ENCODE measurements around the gene ALDH3B1.

ALDH3B1 gene

GRCh38 chr11:68012843-68013610 lies 2.9 kb downstream of the ALDH3B1 start:
- no peak overlapping the region for H3K9ac ChIP-seq (ENCODE audit: low read length)
- H3K27ac ChIP-seq (ENCODE audit: low read depth, low read length): no peak overlapping the region
- H3F3A ChIP-seq (ENCODE audit: insufficient read depth): peaks cover 6% of the 10 kb centered on the region; the same call in 1 of the 2 replicates
- H3K4me3 ChIP-seq (ENCODE audit: insufficient read depth, low read length, poor library complexity, severe bottlenecking): no peak overlapping the region
- no peak overlapping the region for H3K4me2 ChIP-seq (ENCODE audit: low read depth, low read length, poor library complexity, severe bottlenecking)
- no peaks in the 10 kb centered on the region for H3K27me3 ChIP-seq (ENCODE audit: low read length)
- no peaks in the 10 kb centered on the region for H4K20me1 ChIP-seq (ENCODE audit: low read depth, low read length)
- no peak for TF ChIP-seq CTCF (IDR thresholded peaks at IDR 0.05; ENCODE audit: insufficient read depth, low read length, poor library complexity, severe bottlenecking)
- H3K9me3 ChIP-seq (ENCODE audit: insufficient read depth, low read length): no peaks in the 10 kb centered on the region
- no peaks in the 10 kb centered on the region for H3K79me2 ChIP-seq (ENCODE audit: insufficient read depth, low read length)
- H3K36me3 ChIP-seq (ENCODE audit: low read length): no peaks in the 10 kb centered on the region
- no peak overlapping the region for H2AFZ ChIP-seq (ENCODE audit: low read depth, low read length, severe bottlenecking)
- no peaks in the 10 kb centered on the region for H3K9me2 ChIP-seq (replicated peaks; ENCODE audit: insufficient read depth, low read length)

- TF ChIP-seq CTCF (IDR thresholded peaks at IDR 0.05; ENCODE audit: insufficient read depth, low read length, poor library complexity, severe bottlenecking): no peak
- no peak for TF ChIP-seq EZH2phosphoT487 (conservative IDR thresholded peaks at IDR 0.05; ENCODE audit: low read length)
- no peak overlapping the region for H3K9ac ChIP-seq (ENCODE audit: low read length)
- H3K9me2 ChIP-seq (replicated peaks; ENCODE audit: insufficient read depth, low read length): no peaks in the 10 kb centered on the region
- H3K4me3 ChIP-seq (ENCODE audit: insufficient read depth, low read length, poor library complexity, severe bottlenecking): no peak overlapping the region
- no peak overlapping the region for H2AFZ ChIP-seq (ENCODE audit: low read depth, low read length, severe bottlenecking)
- no peaks in the 10 kb centered on the region for H3K27me3 ChIP-seq (ENCODE audit: low read length)
- H3K4me2 ChIP-seq (ENCODE audit: low read depth, low read length, poor library complexity, severe bottlenecking): no peak overlapping the region
- no peaks in the 10 kb centered on the region for H3K9me3 ChIP-seq (ENCODE audit: insufficient read depth, low read length)
- no peaks in the 10 kb centered on the region for H3K36me3 ChIP-seq (ENCODE audit: low read length)
- no peak overlapping the region for H3K27ac ChIP-seq (ENCODE audit: low read depth, low read length)
- H4K20me1 ChIP-seq (ENCODE audit: low read depth, low read length): no peaks in the 10 kb centered on the region
- H3F3A ChIP-seq (ENCODE audit: insufficient read depth): peaks cover 6% of the 10 kb centered on the region; the same call in 1 of the 2 replicates
- H3K79me2 ChIP-seq (ENCODE audit: insufficient read depth, low read length): no peaks in the 10 kb centered on the region
Observed at GRCh38 chr11:68013611-68014156, 3.6 kb downstream of the ALDH3B1 start.

GRCh38 chr11:68014157-68014946 lies 4.2 kb downstream of the ALDH3B1 start:
- H3K9ac ChIP-seq (ENCODE audit: low read length): no peak overlapping the region
- H3K27ac ChIP-seq (ENCODE audit: low read depth, low read length): no peak overlapping the region
- H3K4me3 ChIP-seq (ENCODE audit: insufficient read depth, low read length, poor library complexity, severe bottlenecking): no peak overlapping the region
- H3K9me2 ChIP-seq (replicated peaks; ENCODE audit: insufficient read depth, low read length): no peaks in the 10 kb centered on the region
- TF ChIP-seq CTCF (IDR thresholded peaks at IDR 0.05; ENCODE audit: insufficient read depth, low read length, poor library complexity, severe bottlenecking) (no peak), EZH2phosphoT487 (conservative IDR thresholded peaks at IDR 0.05; ENCODE audit: low read length) (no peak)
- no peaks in the 10 kb centered on the region for H3K36me3 ChIP-seq (ENCODE audit: low read length)
- H3K27me3 ChIP-seq (ENCODE audit: low read length): no peaks in the 10 kb centered on the region
- no peak overlapping the region for H2AFZ ChIP-seq (ENCODE audit: low read depth, low read length, severe bottlenecking)
- no peaks in the 10 kb centered on the region for H3K9me3 ChIP-seq (ENCODE audit: insufficient read depth, low read length)
- H3K4me2 ChIP-seq (ENCODE audit: low read depth, low read length, poor library complexity, severe bottlenecking): no peak overlapping the region
- peaks cover 3% of the 10 kb centered on the region; the same call in 1 of the 2 replicates for H3F3A ChIP-seq (ENCODE audit: insufficient read depth)
- H3K79me2 ChIP-seq (ENCODE audit: insufficient read depth, low read length): no peaks in the 10 kb centered on the region
- no peaks in the 10 kb centered on the region for H4K20me1 ChIP-seq (ENCODE audit: low read depth, low read length)

Data from SU-DHL-6 (cell line).